Cardiac septum (tissue), 1 donor: ENCODE data around the gene TMEM79. TPM values are rescaled to one million over a fixed set of nuclear protein-coding genes. Genes with fewer than 3 reads are reported as not detected.

ENCODE experiments used
- DNase-seq: peaks from one replicate; pipeline ENCODE4 v3.0.0-alpha.2; 2020; ENCODE audit warnings: low spot score
- intact Hi-C: fragments of 100-400 bp; cut with DNase I; formaldehyde crosslinking; loops from one replicate; pipeline ENCODE4 v1.14.0; 2022
- total RNA-seq: library from RNA; stranded (reverse); fragmentation: NEBNext Ultra II Directional; extraction: Animal tissue kit (Norgen Biotek cat#: 25700); gene quantifications from one replicate; pipeline ENCODE4 v1.2.1, GENCODE V29; 2021
- donor health status: DM: no; HTN: no; CAD: no.

The TMEM79 gene
- total RNA-seq, 1 donor from 2014 or later, result 2.2 TPM

DNA sequence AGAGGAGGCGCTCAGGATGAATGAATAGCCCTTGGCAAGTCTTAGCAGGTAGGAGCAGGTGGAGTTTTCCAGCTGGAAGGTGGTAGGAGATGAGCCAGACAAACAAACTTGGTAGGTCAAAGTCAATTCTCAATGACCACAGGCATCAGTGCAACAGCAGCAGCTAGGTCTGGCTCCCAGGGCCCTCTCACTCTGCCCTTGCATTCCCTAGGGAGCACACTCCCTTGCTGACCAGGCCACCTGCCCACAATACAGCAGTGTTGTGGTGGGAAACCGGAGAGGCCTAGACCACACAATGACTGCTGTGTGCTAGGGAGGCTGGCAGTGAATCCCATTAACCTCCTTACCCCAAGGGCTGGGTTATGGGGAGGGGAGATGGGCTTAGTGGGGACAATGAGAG is 23.2 kb upstream of the TMEM79 start:
- no peak for DNase-seq
- intact Hi-C loops, result no loop called here

DNA sequence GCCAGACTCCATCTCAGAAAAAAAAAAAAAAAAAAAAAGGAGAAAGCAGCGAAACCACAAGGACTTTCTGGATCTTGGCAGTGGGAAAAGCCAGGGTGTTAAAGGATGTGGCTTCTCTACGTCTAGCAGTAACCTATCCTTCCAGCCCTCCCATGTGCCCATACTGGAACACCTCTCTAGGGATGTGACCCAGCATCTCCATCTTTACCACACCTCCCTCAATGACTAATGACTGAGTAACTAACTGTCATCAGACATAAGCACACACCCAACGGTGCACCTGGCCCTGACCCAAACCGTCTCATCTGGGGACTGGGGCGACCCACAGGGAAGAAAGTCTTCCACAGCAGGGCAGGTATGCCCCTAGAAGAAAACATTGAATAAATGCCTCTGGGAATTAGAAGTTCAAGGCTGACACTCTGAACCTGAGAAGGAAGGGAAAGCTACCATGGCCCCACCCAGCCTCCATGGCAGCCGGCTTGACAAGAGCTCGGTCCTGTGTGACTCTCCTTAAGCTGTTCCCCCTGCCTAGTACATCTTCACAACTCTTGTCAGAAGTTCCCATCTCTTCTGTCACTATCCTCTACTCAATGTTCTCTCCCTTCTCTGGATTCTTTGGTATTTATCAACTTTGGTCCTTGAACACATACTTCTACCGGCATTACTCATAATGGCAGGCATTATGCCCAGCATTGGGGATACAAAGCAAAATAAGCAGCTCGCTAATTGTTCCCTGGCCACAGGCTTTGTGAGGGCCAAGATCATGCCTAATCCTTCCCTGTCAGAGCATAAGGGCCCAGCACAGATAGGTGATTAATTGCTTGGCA is 21.5 kb upstream of the TMEM79 start:
- intact Hi-C loops, result no loop called here
- DNase-seq, result no peak

DNA sequence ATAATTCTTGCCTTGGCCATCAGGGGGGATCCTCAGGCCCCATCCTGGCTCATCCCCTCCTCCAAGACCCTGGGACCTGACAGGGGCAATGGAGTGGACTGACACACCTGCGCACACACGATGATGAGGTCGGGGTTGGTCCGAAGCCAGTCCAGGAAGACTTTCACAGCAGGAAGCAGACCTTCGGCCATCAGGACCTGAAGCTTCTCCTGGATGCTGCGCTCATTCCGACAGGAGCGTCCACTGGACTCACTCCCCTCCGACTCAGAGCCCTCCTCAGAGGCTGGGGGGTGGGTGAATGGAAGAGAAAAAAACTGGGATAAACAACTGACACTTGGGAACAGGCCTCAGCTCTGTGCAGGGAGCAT is 20.9 kb upstream of the TMEM79 start:
- intact Hi-C loops, result no loop called here
- no peak for DNase-seq

DNA sequence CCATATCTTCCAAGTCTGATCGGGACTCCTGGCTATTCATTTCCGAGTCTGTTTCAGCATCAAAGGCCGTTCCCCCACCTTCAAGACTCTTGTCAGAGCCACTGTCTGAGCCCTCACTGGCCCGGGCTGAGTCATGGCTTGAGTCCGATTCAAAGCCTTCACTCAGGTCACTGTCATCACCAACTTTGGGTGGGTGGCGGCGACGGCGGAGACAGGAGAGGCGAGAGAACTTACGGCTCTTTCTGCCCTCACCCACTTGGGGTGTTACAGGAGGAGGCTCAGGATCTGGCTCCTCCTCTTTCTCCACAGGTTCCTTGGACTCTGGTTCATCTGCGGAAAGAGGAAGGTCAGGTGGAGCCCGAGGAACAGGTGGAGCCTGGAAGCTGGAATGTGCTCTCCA is 18.1 kb upstream of the TMEM79 start:
- intact Hi-C loops, result loop anchor here (5.0 kb wide), 1 partner anchor 56 kb away; no protein-coding TSS in a partner anchor
- DNase-seq, result no peak

DNA sequence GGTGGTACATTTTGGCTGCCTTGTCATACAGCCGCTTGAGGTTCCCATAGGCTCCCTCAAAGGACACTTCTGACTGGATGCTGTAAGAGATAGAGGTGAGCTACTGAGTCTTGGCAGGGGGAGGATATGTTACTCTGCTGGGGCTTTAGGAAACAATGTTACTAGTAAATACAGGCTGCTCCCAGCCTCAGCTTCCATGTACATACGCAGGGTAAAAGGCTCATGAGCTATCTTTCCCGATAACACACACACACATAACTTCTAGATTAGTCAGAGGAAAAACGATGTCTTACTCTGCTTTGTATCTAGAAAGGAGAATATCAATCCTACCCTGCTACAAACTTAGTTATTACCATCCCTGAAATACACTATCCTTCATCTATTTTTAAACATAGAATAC is 15.8 kb upstream of the TMEM79 start:
- DNase-seq, result no peak
- intact Hi-C loops, result loop anchor here (5.0 kb wide), 1 partner anchor 54 kb away; no protein-coding TSS in a partner anchor

DNA sequence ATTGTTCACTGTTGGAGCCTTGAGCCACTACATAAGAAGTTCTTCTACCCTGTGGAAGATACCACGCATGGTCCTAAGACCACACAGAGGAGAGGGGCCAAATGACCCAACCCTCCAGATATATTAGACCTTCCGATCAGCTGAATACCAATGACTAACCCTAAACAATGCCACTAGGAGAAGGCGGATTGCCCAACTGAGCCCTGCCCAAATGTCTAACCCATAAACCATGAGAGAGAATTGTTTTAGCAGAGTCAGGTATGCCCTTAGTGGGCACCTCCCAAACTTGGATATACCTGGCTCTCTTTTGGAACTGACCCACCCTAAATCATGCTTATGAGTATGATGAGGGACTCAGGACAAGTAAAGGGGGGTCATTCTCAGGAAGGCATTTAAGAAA is 13.8 kb upstream of the TMEM79 start:
- intact Hi-C loops, result no loop called here
- no peak for DNase-seq

DNA sequence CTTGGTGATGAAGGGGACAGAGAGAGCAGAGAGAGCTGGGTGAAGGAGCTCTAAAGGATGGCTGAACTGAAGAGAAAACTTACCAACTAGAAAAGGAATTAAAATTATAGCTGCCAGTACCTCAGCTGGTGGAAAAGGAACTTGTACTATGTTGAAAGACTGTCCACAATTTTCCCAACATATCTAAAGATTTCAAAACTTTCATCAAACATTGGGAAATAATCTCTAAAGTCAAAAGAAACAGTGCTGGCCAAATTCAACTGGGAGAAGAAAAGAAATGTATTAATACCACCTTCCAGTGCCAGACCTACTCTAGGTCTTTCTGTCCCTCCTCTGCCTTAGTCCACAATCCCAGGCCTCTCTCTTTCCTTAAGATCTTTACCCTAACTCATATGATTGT is 7.6 kb upstream of the TMEM79 start:
- intact Hi-C loops, result no loop called here
- DNase-seq, result no peak

DNA sequence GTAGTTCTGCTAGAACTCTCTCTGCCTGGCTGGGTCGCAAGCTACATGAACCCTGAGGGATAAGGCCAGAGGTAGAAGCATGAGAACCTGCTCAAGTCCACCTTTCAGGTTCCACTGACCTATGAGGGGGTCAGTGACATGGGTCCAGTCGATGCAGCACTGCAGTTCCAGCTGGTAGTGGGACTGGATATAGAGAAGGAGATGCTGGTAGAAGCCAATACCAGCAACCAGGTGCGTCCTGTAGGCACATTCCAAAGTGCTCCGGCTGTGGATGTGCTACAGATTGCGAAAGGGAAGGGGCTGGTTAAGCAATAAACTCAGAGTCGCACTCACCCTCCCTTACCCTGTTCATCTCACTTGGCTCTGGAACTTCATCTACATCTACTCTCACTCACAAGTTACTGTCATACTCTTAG is 7.2 kb upstream of the TMEM79 start:
- intact Hi-C loops, result no loop called here
- no peak for DNase-seq

DNA sequence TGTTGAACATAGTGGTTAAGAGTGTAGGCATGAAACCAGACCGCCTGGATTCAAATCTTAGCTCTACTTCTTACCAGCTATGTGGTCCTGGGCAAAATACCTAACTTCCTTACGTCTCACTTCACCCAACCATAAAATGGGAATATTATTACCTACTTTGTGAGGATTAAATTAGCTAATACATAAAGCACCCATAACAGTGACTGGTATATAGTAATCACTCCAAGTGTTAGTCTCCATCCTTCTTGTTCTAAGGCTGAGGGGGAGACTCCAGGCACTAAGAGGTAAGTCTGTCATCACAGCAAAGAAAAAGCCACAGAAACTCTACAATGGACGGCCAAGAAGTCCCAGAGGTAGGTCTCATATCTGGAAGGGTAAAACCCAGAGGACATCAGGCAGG is 4.3 kb upstream of the TMEM79 start:
- no peak for DNase-seq
- intact Hi-C loops, result loop anchor here (5.0 kb wide), 1 partner anchor 118 kb away; no protein-coding TSS in a partner anchor

DNA sequence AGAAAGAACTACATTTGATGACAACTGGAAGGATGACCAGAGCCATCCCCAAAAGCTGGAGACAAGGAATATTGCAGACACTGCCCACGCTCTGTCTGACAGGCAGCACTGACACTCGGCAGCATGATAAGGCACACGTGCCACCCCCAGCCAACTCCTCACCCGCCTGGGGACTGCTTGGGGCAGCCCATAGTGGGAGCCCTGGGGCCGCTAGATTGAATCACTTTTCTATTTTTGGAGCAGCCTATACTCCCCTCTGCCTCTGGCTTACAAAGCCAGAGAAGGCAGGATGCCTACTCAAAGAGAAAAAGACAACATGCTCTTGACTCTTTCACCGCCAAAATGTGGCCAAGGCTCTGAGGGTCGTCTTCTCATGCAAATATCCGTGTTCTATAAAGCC is 2.8 kb upstream of the TMEM79 start:
- DNase-seq, result peak; percentile 88
- intact Hi-C loops, result loop anchor here (5.0 kb wide), 1 partner anchor 119 kb away; no protein-coding TSS in a partner anchor

DNA sequence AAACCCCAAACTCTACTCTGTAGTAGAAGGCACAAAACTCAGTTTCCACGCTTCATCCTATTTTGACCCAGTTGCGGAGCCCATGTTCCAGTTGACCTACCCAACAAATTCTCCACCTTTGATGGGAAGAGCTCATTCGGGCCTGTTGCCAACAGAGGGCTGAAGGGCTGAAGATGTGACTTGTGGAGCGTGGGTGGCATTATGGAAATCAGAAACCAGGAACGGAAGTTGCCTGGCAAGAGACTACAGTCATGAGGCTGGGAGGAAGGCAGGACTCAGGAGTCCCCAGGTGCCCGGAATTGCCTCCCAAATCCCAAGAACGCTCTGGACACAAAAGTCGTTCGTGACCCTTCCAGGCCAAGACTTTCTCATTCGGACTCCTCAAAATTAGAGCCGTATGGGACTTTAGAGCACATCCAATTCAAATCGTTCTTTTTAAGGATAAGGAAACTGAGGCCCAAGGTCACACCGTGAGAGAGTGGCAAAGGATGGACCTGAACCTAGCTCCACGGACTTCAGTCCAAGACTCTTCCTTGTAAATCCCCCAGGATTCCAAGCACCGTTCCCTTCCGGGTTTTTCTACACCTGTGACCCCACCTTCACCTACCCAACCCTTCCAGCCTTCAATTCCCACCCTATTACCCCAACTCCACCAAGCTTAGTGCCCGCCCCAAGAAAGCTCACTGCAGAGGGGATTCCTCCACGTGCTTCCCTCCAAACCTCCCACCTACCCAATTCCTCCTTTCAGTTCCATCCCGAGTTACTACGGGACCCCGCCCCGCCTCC is 2.2 kb upstream of the TMEM79 start:
- DNase-seq, result no peak
- intact Hi-C loops, result loop anchor here (5.0 kb wide), 1 partner anchor 120 kb away; no protein-coding TSS in a partner anchor

DNA sequence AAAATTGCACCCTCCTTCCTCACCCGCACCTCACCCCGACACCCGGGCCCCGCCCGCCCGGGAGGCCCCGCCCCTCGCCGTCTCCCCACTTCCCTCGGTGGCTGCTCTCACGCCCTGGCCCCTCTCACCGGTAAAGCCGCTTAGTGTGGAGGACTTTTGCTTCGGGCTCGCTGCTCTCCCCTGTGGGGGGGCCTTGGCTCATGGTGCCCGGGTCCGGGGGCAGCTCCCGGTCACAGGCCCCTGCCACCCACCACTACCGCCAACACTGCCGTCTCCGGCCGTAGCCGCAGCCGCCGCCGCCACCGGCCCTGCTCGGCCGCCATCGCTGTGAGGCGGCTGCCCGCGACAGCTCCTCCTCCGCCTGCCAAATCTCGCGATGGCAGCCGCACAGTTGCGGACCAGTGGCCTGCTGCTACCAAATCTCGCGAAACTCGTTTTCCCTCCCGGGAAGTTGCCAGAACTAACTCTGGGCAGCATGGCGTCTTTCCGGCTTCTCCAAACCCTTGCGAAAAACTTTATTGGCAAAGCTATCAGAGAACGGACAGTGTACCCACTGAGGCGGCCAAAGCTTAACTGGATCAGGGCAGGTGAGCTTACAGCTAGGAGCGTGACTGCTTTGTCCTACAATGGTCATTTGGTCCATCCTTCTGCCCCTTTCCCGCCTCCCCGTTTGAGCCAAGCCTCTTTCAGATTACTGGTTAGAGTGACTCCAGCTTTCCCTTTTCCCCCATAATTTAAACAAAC is 1.5 kb upstream of the TMEM79 start, which contains the start of gene SMG5:
SMG5 (minus strand) TSS at position 347 of the 744 bp plus-strand sequence; CDS start at position 202, 145 bp downstream.
- DNase-seq, result peak; percentile 98
- intact Hi-C loops, result loop anchor here (5.0 kb wide), 1 partner anchor 120 kb away; no protein-coding TSS in a partner anchor

DNA sequence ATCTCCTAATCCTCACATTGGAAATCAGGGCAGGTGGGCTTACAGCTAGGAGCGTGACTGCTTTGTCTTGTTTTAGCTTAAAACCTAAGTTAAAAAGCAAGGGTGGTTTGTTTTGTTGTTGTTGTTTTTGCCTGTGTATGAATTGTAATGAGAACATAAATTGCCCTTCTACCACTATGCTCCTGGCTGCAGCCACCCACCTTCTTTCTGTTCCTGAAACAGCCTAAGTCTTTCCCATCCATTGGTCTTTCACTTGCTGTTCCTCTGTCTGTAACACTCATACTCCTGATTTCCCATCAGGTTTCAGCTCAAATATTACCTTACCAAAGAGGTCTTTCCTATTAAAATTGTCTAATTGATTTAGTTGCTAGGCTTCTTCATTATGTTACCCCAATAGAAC is 604 bp upstream of the TMEM79 start:
- no peak for DNase-seq
- intact Hi-C loops, result loop anchor here (5.0 kb wide), 1 partner anchor 121 kb away; no protein-coding TSS in a partner anchor

DNA sequence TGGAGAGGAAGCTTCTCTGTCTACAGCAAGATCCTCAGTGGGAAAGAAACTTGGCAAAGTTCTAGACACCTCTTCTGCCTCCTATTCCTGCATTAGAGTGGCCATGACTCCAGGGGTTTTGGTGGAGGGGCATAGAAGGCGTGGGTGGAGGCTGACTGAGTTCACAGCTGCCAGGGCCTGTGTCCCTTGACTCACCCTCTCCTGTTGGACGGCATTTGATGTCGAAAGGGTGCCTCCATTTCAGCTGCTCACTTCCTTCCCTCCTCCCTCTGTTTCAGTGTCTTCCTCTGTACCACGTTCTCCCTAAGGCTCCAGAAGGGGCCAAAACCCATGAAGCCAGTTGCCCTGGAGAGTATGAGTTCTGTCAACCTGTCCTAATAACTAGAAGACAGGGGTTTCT is 632 bp downstream of the TMEM79 start:
- intact Hi-C loops, result loop anchor here (5.0 kb wide), 1 partner anchor 122 kb away; no protein-coding TSS in a partner anchor
- no peak for DNase-seq

DNA sequence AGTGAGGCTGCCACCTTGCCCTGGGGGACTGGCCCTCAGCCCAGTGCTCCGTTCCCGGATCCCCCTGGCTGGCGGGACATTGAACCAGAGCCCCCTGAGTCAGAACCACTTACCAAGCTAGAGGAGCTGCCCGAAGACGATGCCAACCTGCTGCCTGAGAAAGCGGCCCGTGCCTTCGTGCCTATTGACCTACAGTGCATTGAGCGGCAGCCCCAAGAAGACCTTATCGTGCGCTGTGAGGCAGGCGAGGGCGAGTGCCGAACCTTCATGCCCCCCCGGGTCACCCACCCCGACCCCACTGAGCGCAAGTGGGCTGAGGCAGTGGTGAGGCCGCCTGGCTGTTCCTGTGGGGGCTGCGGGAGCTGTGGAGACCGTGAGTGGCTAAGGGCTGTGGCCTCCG is 1.3 kb downstream of the TMEM79 start:
- intact Hi-C loops, result no loop called here

DNA sequence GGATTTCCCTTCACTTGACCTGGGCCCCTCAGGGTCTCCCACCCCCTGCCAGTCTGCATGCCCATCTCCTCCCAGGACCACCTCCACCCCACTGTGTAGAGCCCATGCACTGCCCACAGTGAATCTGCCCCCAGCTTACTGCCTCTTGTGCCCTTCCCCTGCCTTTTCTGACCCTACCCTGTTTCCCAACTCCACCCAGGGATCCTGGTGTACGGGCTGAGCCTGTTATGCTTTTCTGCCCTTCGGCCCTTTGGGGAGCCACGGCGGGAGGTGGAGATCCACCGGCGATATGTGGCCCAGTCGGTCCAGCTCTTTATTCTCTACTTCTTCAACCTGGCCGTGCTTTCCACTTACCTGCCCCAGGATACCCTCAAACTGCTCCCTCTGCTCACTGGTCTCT is 1.9 kb downstream of the TMEM79 start:
- intact Hi-C loops, result no loop called here
- no peak for DNase-seq

More for the DNA sequence above, 1.3 kb downstream of the TMEM79 start:
- no peak for DNase-seq

DNA sequence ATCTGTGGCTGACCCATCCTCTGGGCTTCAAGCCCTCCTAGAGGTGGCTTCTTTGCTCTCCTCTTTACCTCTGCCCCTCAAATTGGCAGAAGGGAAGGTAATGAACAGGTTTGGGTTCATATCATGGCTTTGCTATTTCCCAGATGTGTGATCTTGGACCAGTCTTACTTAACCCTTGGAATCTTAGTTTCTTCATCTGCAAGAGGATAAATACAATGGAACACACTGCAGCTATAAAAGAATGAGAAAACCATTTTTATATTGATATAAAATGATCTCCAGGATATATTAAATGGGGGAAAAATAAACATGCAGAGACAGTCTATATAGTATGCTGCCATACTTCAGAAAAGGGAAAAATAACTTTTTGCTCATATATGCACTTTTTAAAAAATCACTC is 5.7 kb downstream of the TMEM79 start:
- intact Hi-C loops, result no loop called here
- no peak for DNase-seq

DNA sequence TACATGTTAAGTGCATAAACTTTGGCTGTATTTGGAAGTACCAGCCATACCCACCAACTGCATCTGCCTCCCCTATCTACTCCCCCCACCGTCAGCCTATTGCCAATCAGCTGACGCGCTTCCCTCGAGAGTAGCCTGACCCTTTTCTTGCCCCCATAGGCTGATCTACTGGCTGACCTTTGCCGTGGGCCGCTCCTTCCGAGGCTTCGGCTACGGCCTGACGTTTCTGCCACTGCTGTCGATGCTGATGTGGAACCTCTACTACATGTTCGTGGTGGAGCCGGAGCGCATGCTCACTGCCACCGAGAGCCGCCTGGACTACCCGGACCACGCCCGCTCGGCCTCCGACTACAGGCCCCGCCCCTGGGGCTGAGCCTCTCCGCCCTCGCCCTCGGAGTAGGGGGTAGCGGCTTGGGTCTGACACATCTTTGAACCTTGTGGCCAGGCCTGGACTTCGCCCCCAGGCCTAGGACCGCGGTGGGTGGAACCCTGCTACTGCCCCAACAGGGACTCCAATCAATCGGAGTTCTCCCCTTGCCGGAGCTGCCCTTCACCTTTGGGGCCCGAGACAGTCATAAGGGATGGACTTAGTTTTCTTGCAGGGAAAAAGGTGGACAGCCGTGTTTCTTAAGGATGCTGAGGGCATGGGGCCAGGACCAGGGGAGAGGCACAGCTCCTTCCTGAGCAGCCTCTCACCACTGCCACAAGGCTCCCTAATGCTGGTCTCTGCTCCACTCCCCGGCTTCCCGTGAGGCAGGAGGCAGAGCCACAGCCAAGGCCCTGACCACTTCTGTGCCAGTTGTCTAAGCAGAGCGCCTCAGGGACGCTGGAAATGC is 7.3 kb downstream of the TMEM79 start:
- intact Hi-C loops, result no loop called here

DNA sequence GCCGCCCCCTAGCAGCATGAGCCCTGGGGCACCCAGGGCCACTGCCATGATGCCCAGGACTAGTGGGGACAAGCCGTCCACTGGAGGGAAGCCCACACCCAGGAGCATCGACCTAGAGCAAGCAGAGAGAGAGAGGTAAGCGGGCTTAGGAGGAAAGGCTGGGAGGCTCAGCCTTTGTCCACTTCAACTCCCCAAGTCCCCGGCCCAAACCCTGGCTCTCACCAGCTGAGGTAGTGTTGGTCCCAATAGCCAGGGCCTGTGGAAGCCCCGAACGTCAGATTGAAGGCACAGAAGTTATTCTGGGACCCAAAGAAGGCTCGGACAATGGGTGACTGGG is 8.9 kb downstream of the TMEM79 start:
- no peak for DNase-seq
- intact Hi-C loops, result no loop called here

More for the DNA sequence above, 7.3 kb downstream of the TMEM79 start:
- DNase-seq, result peak; percentile 96
